SK-N-MC (cell line): Measurements from ENCODE around the gene GCG.

Source experiments
- EZH2 ChIP-seq: fragments of 200-600 bp; sonication (generic); IDR thresholded peaks from one replicate; pipeline ENCODE4 v1.6.1; 2017; ENCODE audit warnings: antibody characterized with exemption
- FOXP2 ChIP-seq: optimal IDR thresholded peaks from 2 replicates; pipeline ENCODE3; 2011; ENCODE audit warnings: mild to moderate bottlenecking, moderate library complexity; ENCODE audit not compliant: insufficient read depth; ENCODE audit errors: extremely low read length, control extremely low read depth
- POLR2AphosphoS5 ChIP-seq: IDR thresholded peaks from 2 replicates; pipeline ENCODE4 v1.6.1; 2012; ENCODE audit warnings: mild to moderate bottlenecking, low read depth, low read length, borderline replicate concordance

- no peak for TF ChIP-seq POLR2AphosphoS5
- TF ChIP-seq EZH2, result no peak
- TF ChIP-seq FOXP2, result no peak
Observed at GRCh38 chr2:162127422-162127821, 24.6 kb downstream of the GCG start.
